Measurements from ENCODE around the gene PCSK6. TPM values are rescaled to one million over a fixed set of nuclear protein-coding genes. Genes with fewer than 3 reads are reported as not detected.

The PCSK6 gene
- total RNA-seq, 2 donors from 2014 or later: 14.5 to 20.2 TPM

GRCh38 chr15:101318147-101318819 lies 171.2 kb downstream of the PCSK6 start:
- ATAC-seq: no peak
- intact Hi-C loops (cut with DNase I): loop anchor here in 1 of 2 donors (10.0 kb wide), 1 partner anchor 187 kb away; no protein-coding TSS in a partner anchor
- DNase-seq: no peak

GRCh38 chr15:101317336-101317872 lies 172.1 kb downstream of the PCSK6 start:
- DNase-seq: no peak
- no peak for ATAC-seq
- intact Hi-C loops (cut with DNase I): loop anchor here in 1 of 2 donors (10.0 kb wide), 1 partner anchor 187 kb away; no protein-coding TSS in a partner anchor

GRCh38 chr15:101316529-101316928 lies 173.0 kb downstream of the PCSK6 start:
- intact Hi-C loops (cut with DNase I): loop anchor here in 1 of 2 donors (10.0 kb wide), 1 partner anchor 188 kb away; no protein-coding TSS in a partner anchor
- DNase-seq (no peak), ATAC-seq (no peak)

GRCh38 chr15:101315736-101316135 lies 173.8 kb downstream of the PCSK6 start:
- ATAC-seq: no peak
- intact Hi-C loops (cut with DNase I): loop anchor here in 1 of 2 donors (10.0 kb wide), 1 partner anchor 189 kb away; no protein-coding TSS in a partner anchor
- DNase-seq: no peak

GRCh38 chr15:101314336-101315125 lies 175.0 kb downstream of the PCSK6 start:
- DNase-seq (no peak), ATAC-seq (no peak)
- intact Hi-C loops (cut with DNase I): loop anchor here in 1 of 2 donors (10.0 kb wide), 1 partner anchor 190 kb away; no protein-coding TSS in a partner anchor

- intact Hi-C loops (cut with DNase I): loop anchor here in 1 of 2 donors (10.0 kb wide), 1 partner anchor 192 kb away; no protein-coding TSS in a partner anchor
- ATAC-seq: peak in 1 of 2 donors; percentile 41
- DNase-seq: no peak
Observed at GRCh38 chr15:101313041-101313761, 176.3 kb downstream of the PCSK6 start.

GRCh38 chr15:101310508-101310907 lies 179.0 kb downstream of the PCSK6 start:
- DNase-seq: no peak
- ATAC-seq: no peak
- intact Hi-C loops (cut with DNase I): loop anchor here in 1 of 2 donors (10.0 kb wide), 1 partner anchor 194 kb away; no protein-coding TSS in a partner anchor

GRCh38 chr15:101310161-101310480 lies 179.4 kb downstream of the PCSK6 start:
- DNase-seq (no peak), ATAC-seq (no peak)
- intact Hi-C loops (cut with DNase I): loop anchor here in 1 of 2 donors (10.0 kb wide), 1 partner anchor 195 kb away; no protein-coding TSS in a partner anchor

GRCh38 chr15:101309436-101310160 lies 179.9 kb downstream of the PCSK6 start:
- DNase-seq (no peak), ATAC-seq (no peak)
- intact Hi-C loops (cut with DNase I): loop anchor here in 1 of 2 donors (10.0 kb wide), 1 partner anchor 195 kb away; no protein-coding TSS in a partner anchor

GRCh38 chr15:101308604-101309435 lies 180.7 kb downstream of the PCSK6 start:
- no peak for DNase-seq

GRCh38 chr15:101307897-101308603 lies 181.5 kb downstream of the PCSK6 start:
- no peak for DNase-seq
- intact Hi-C loops (cut with DNase I): no loop called here
- ATAC-seq: no peak

More at GRCh38 chr15:101308604-101309435, 180.7 kb downstream of the PCSK6 start:
- no peak for ATAC-seq
- intact Hi-C loops (cut with DNase I): no loop called here

- no peak for DNase-seq
- intact Hi-C loops (cut with DNase I): no loop called here
- no peak for ATAC-seq
Observed at GRCh38 chr15:101307048-101307896, 182.2 kb downstream of the PCSK6 start.

GRCh38 chr15:101306341-101307047 lies 183.0 kb downstream of the PCSK6 start:
- DNase-seq: no peak
- intact Hi-C loops (cut with DNase I): no loop called here

GRCh38 chr15:101305820-101306255 lies 183.7 kb downstream of the PCSK6 start:
- intact Hi-C loops (cut with DNase I): no loop called here
- DNase-seq: no peak
- no peak for ATAC-seq

More at GRCh38 chr15:101306341-101307047, 183.0 kb downstream of the PCSK6 start:
- no peak for ATAC-seq

- intact Hi-C loops (cut with DNase I): no loop called here
- DNase-seq: no peak
- ATAC-seq: no peak
Observed at GRCh38 chr15:101303408-101303807, 186.1 kb downstream of the PCSK6 start.

Data from left cardiac atrium (tissue), 4 donors.